Trophoblast cell (in vitro differentiated cells and primary cell): ENCODE data around the gene GRAP2.

ENCODE experiments used
- DNase-seq, 2 donors: peaks; one replicate each; pipeline ENCODE4 v3.0.0-alpha.2; 2016
- H2AFZ ChIP-seq: 2 replicates; pipeline ENCODE4 v1.6.1; 2013; ENCODE audit warnings: low read length, moderate library complexity, mild to moderate bottlenecking; ENCODE audit not compliant: insufficient read depth, poor library complexity
- H2AK5ac ChIP-seq: 2 replicates; pipeline ENCODE4 v1.6.1; 2013; ENCODE audit warnings: mild to moderate bottlenecking, low read length
- H2BK120ac ChIP-seq: 2 replicates; pipeline ENCODE4 v1.6.1; 2013; ENCODE audit warnings: low read length, mild to moderate bottlenecking, moderate library complexity; ENCODE audit not compliant: insufficient read depth, poor library complexity
- H2BK12ac ChIP-seq: 2 replicates; pipeline ENCODE4 v1.6.1; 2013; ENCODE audit warnings: mild to moderate bottlenecking, low read length, moderate library complexity
- H2BK5ac ChIP-seq: 2 replicates; pipeline ENCODE4 v1.6.1; 2013; ENCODE audit warnings: low read length, low read depth, moderate library complexity, mild to moderate bottlenecking; ENCODE audit not compliant: poor library complexity
- H3K14ac ChIP-seq: 2 replicates; pipeline ENCODE4 v1.6.1; 2013; ENCODE audit warnings: mild to moderate bottlenecking, low read length
- H3K18ac ChIP-seq: 2 replicates; pipeline ENCODE4 v1.6.1; 2013; ENCODE audit warnings: mild to moderate bottlenecking, low read length
- H3K23ac ChIP-seq: 2 replicates; pipeline ENCODE4 v1.6.1; 2013; ENCODE audit warnings: low read length
- H3K27ac ChIP-seq: 2 replicates; pipeline ENCODE4 v1.5.1; 2013; ENCODE audit warnings: low read depth, mild to moderate bottlenecking, inconsistent platforms, low read length, moderate library complexity
- H3K27me3 ChIP-seq: 2 replicates; pipeline ENCODE4 v1.6.1; 2013; ENCODE audit warnings: inconsistent platforms, mild to moderate bottlenecking, low read length, moderate library complexity; ENCODE audit not compliant: insufficient read depth
- H3K36me3 ChIP-seq, 2 experiments: 1 replicate in 1 of 2; 2 replicates in 1 of 2; pipeline ENCODE4 v1.6.1; 2013; ENCODE audit warnings: low read length in 2 of 2, mild to moderate bottlenecking in 2 of 2, moderate library complexity in 1 of 2; ENCODE audit not compliant: insufficient read depth in 2 of 2, control insufficient read depth in 1 of 2
- H3K4ac ChIP-seq: 2 replicates; pipeline ENCODE4 v1.6.1; 2013; ENCODE audit warnings: low read depth, mild to moderate bottlenecking, low read length, moderate library complexity
- H3K4me1 ChIP-seq, 2 experiments: 1 replicate in 1 of 2; 2 replicates in 1 of 2; pipeline ENCODE4 v1.6.1; 2013; ENCODE audit warnings: low read length in 2 of 2, mild to moderate bottlenecking in 2 of 2, moderate library complexity in 1 of 2; ENCODE audit not compliant: insufficient read depth in 2 of 2, control insufficient read depth in 1 of 2
- H3K4me2 ChIP-seq: 2 replicates; pipeline ENCODE4 v1.6.1; 2013; ENCODE audit warnings: inconsistent platforms, mild to moderate bottlenecking, low read length, moderate library complexity
- H3K4me3 ChIP-seq: 2 replicates; pipeline ENCODE4 v1.5.1; 2013; ENCODE audit warnings: mild to moderate bottlenecking, low read depth, low read length, inconsistent platforms
- H3K79me1 ChIP-seq: one replicate; pipeline ENCODE4 v1.6.1; 2013; ENCODE audit warnings: low read length
- H3K79me2 ChIP-seq: 2 replicates; pipeline ENCODE4 v1.6.1; 2013; ENCODE audit warnings: low read length, mild to moderate bottlenecking; ENCODE audit not compliant: control insufficient read depth, insufficient read depth, poor library complexity
- H3K9ac ChIP-seq: 2 replicates; pipeline ENCODE4 v1.6.1; 2013; ENCODE audit warnings: mild to moderate bottlenecking, low read length
- H3K9me3 ChIP-seq: 2 replicates; pipeline ENCODE4 v1.6.1; 2013; ENCODE audit warnings: low read depth, mild to moderate bottlenecking, control low read depth, inconsistent platforms, low read length; ENCODE audit not compliant: insufficient read depth
- H4K12ac ChIP-seq: 2 replicates; pipeline ENCODE4 v1.6.1; 2013; ENCODE audit warnings: low read depth, mild to moderate bottlenecking, low read length, moderate library complexity
- H4K8ac ChIP-seq: 2 replicates; pipeline ENCODE4 v1.6.1; 2013; ENCODE audit warnings: low read depth, mild to moderate bottlenecking, low read length, moderate library complexity
- H4K91ac ChIP-seq: one replicate; pipeline ENCODE4 v1.6.1; 2013; ENCODE audit warnings: low read depth, mild to moderate bottlenecking, low read length, moderate library complexity
- WGBS: extraction: QIAGEN DNeasy Blood & Tissue Kit; methylation state at CpG from one replicate; pipeline ENCODE4 v1.1.7; 2013; ENCODE audit warnings: missing lambda C conversion rate; ENCODE audit not compliant: insufficient read length, insufficient coverage; ENCODE audit errors: extremely low coverage; 5-methylcytosine and 5-hydroxymethylcytosine counted together

The GRAP2 gene

DNA sequence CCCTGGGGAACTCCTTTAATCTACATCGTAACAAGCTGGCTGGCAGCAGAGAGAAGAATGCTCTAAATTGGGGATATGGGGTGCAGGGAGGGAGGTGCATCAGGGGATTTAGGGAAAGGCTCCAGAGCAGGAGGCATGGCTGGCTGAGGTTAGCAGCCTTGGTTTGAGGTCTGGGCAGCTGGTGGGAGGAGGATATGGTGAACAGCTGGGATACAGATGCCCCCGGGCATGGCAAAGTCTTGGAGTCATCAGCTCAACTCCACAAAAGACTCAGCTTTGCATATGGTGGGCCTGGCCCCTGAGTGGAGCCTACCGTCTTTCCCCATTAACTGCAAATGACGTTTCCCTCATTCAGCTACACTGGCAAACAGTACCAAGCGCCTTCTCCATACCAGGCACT is 99.3 kb downstream of the GRAP2 start:
- Histone ChIP-seq H2AFZ (no peak overlapping the region), H3K14ac (no peak overlapping the region), H3K79me2 (no peaks in the 10 kb centered on the region), H3K27me3 (no peaks in the 10 kb centered on the region), H3K4ac (no peak overlapping the region), H4K91ac (no peak overlapping the region), H3K23ac (no peak overlapping the region), H3K4me2 (no peak overlapping the region), H2AK5ac (no peak overlapping the region), H2BK12ac (no peak overlapping the region), H4K8ac (no peak overlapping the region), H3K36me3 (no peaks in the 10 kb centered on the region), H2BK5ac (no peak overlapping the region), H3K4me1 (peaks cover 29 to 40% of the 10 kb centered on the region in 2 experiments), H3K79me1 (peaks cover 1% of the 10 kb centered on the region), H3K27ac (no peak overlapping the region), H3K9ac (no peak overlapping the region), H4K12ac (no peak overlapping the region), H3K18ac (no peak overlapping the region), H3K9me3 (no peaks in the 10 kb centered on the region), H3K4me3 (no peak overlapping the region), H2BK120ac (no peak overlapping the region)
- no peak for DNase-seq
- no CpG with 5 or more reads among the region's 5 CpGs for WGBS

GRCh38 chr22:40001106-40001505 is 100.2 kb downstream of the GRAP2 start:
- Histone ChIP-seq H2BK12ac (no peak overlapping the region), H3K18ac (no peak overlapping the region), H3K27me3 (no peaks in the 10 kb centered on the region), H3K4me1 (peaks cover 27 to 32% of the 10 kb centered on the region in 2 experiments), H3K36me3 (no peaks in the 10 kb centered on the region), H4K12ac (no peak overlapping the region), H2AK5ac (no peak overlapping the region), H3K4ac (no peak overlapping the region), H3K9me3 (no peaks in the 10 kb centered on the region), H2BK120ac (no peak overlapping the region), H3K4me2 (no peak overlapping the region), H2AFZ (no peak overlapping the region), H4K91ac (no peak overlapping the region), H3K4me3 (no peak overlapping the region), H3K23ac (no peak overlapping the region), H3K9ac (no peak overlapping the region), H3K79me2 (no peaks in the 10 kb centered on the region), H3K14ac (no peak overlapping the region), H3K79me1 (no peaks in the 10 kb centered on the region), H3K27ac (no peak overlapping the region), H2BK5ac (no peak overlapping the region), H4K8ac (no peak overlapping the region)
- WGBS: no CpG with 5 or more reads among the region's 4 CpGs
- no peak for DNase-seq

DNA sequence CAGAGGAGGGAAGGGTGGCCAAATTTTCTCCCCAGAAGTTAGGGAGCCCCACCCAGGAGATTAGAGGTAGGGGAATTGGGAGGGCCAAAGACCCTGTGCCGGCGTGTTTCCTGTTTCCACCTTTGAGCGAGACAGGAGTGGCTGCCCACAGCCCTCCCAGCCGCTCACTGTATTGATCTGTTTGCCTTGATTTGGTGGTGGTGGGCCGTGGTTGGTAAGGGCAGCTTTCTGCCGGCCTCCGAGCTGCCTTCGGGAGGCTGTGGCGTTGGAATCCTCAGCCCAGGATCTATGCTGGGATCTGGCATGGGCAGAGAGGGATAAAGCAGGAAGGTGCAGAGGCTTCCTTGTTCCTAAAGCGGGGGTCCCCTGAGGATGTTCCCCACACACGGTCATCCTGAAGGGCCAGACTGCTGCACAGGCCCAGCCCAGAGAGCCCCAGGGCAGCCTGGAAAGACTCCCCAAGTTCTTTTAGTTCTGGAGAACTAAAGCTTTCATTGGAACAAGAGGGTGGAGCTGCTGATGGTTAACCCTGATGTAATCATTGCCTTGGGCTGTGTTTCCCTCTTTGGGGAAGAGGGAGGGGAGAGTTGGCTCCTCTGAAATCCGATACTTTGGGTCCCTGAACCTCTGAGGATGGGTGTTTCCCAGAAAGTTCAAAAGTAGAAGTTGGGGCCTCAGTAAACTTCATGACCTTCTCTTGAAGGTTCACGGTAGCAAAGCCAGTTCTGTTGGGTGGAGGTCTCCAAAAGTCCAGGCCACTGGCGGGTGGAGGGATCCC is 101.1 kb downstream of the GRAP2 start:
- Histone ChIP-seq H2AK5ac (no peak overlapping the region), H3K4me3 (no peak overlapping the region), H2AFZ (no peak overlapping the region), H3K23ac (no peak overlapping the region), H2BK120ac (no peak overlapping the region), H4K8ac (no peak overlapping the region), H3K14ac (no peak overlapping the region), H2BK12ac (no peak overlapping the region), H3K9ac (no peak overlapping the region), H3K27me3 (no peaks in the 10 kb centered on the region), H3K36me3 (no peaks in the 10 kb centered on the region), H3K4me1 (peaks cover 27 to 32% of the 10 kb centered on the region in 2 experiments), H3K9me3 (no peaks in the 10 kb centered on the region), H3K79me2 (no peaks in the 10 kb centered on the region), H3K4me2 (no peak overlapping the region), H4K91ac (no peak overlapping the region), H4K12ac (no peak overlapping the region), H3K27ac (no peak overlapping the region), H3K18ac (no peak overlapping the region), H3K79me1 (no peaks in the 10 kb centered on the region), H3K4ac (no peak overlapping the region), H2BK5ac (no peak overlapping the region)
- no peak for DNase-seq
- WGBS: no CpG with 5 or more reads among the region's 14 CpGs

GRCh38 chr22:40002935-40003715 is 102.2 kb downstream of the GRAP2 start:
- no peak overlapping the region for H3K4me3 ChIP-seq
- no peaks in the 10 kb centered on the region for H3K79me2 ChIP-seq
- no peak overlapping the region for H2BK12ac ChIP-seq
- H4K12ac ChIP-seq: no peak overlapping the region
- no peak overlapping the region for H3K9ac ChIP-seq
- H4K8ac ChIP-seq: no peak overlapping the region
- H2AFZ ChIP-seq: no peak overlapping the region
- H4K91ac ChIP-seq: no peak overlapping the region
- no CpG with 5 or more reads among the region's 6 CpGs for WGBS
- no peak overlapping the region for H3K27ac ChIP-seq
- no peaks in the 10 kb centered on the region for H3K79me1 ChIP-seq
- H3K4me2 ChIP-seq: no peak overlapping the region
- H2BK120ac ChIP-seq: no peak overlapping the region
- H3K14ac ChIP-seq: no peak overlapping the region
- no peaks in the 10 kb centered on the region for H3K36me3 ChIP-seq
- no peak overlapping the region for H3K18ac ChIP-seq
- H3K9me3 ChIP-seq: no peaks in the 10 kb centered on the region
- peaks cover 20 to 25% of the 10 kb centered on the region in 2 experiments for H3K4me1 ChIP-seq
- no peak for DNase-seq
- H3K23ac ChIP-seq: no peak overlapping the region
- H3K27me3 ChIP-seq: no peaks in the 10 kb centered on the region
- no peak overlapping the region for H3K4ac ChIP-seq
- no peak overlapping the region for H2BK5ac ChIP-seq
- H2AK5ac ChIP-seq: no peak overlapping the region
